GM18519 (cell line): Measurements from ENCODE around the gene CRYBG2.

Experiments
- ATAC-seq: cut with Tn5 transposase; IDR thresholded peaks from one replicate; pipeline ENCODE4 v1.9.1; 2021; ENCODE audit warnings: mild to moderate bottlenecking, moderate library complexity; ENCODE audit not compliant: unreplicated experiment, low FRiP score

The CRYBG2 gene

GRCh38 chr1:26370591-26371382 lies 16.9 kb upstream of the CRYBG2 start:
- no peak for ATAC-seq

DNA sequence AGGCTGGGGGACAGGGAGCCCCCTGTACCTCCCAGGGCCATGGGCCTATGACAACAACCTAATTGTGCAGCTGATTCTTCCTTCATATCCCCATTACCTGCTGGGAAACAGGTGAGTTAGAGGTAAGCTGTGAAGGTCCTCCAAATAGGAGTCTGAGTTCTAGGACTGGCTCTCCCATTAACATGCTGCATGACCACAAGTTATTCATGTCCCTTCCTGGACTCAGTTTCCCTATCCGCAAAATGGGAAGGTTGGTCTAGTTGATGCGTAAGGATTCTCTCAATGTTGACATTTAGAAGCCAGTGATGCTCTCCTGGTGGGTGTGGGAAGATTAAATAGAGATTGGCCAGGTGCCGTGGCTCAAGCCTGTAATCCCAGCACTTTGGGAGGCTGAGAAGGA lies 14.6 kb upstream of the CRYBG2 start:
- no peak for ATAC-seq

- no peak for ATAC-seq
Measured at GRCh38 chr1:26368006-26368405, 14.1 kb upstream of the CRYBG2 start.

- ATAC-seq, result no peak
Measured at GRCh38 chr1:26367441-26367840, 13.5 kb upstream of the CRYBG2 start.

GRCh38 chr1:26364956-26365355 lies 11.0 kb upstream of the CRYBG2 start:
- no peak for ATAC-seq

DNA sequence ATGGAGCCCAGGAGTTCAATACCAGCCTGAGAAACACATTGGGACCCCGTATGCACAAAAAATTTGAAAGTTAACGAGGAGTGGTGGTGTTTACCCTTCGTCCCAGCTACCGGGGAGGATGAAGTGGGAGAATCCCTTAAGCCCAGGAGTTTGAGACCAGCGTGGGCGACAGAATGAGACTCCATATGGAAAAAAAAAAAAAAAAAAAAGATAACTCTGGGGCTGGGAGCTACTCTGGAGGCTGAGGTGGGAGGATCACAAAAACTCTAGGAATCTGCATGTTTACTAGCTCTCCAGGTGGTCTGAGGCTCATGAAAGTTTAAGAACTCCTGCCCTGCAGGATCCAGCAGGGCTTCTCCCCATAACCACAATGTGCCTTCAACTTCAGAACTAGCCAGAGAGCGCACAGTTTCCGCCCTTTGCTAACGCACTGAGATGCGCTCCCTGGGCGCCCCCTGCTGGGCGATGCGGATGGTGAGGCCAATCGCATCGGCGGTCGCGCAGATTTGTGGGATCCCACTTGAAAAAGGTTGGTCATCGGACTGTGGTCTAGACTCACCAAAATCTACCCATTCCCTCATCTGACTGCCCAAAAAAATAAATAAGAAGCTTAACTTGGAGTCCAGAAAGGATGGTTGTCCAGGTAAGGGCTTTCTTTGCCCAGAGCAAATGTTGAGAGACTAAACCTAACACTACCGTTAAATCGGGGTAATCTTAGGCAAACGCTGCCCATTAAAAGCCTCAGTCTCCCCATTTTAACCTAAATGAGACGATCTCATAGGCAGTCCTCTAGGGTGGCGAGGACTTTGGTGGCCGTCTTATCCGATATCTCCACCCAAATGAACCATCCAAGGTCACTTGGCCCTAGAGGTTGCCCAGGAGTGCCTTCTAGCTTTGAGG lies 9.9 kb upstream of the CRYBG2 start:
- ATAC-seq, result no peak

DNA sequence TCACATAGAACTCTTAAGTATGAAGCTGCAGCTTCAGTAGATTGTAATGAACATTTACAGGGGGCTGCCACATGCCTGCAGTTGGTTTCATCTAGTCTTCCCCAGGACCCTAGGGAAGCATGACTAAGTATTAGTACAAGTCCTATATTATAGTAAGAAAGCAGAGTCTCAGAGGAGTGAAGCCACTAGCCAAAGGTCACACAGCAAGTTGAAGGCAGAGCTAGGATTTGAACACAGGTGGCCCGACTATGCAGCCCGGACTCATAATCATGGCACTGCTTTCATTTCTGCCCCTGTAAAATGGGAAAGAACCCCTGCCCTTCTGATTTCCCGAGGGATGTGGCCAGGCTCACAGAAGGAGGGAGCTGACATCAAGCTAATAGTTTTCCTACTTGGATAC lies 8.4 kb upstream of the CRYBG2 start:
- ATAC-seq, result no peak

DNA sequence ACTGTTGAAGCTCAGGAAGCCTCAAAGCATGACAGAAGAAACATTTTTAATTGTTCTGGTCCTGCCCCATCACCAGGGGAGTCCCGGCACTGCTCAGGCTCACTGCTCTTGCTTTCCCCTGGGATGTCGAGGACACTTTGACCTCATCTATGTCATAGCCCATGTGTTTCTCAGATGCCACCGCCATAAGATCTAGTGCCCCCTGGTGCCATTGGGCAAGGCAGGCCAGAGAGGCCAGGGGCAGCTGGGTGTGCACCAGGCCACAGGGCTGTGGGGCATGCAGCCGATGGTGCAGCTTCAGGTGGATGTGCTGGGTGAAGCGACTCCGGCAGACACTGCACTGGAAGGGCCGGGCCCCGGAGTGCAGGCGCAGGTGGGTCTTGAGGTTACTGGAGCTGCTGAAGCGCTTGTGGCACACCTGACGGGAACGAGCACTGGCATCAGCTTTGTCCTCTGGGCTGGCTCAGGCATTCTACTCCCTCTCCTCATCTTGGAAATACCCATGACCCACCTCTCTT lies 7.7 kb upstream of the CRYBG2 start:
- no peak for ATAC-seq

GRCh38 chr1:26360807-26361604 lies 7.1 kb upstream of the CRYBG2 start:
- no peak for ATAC-seq

DNA sequence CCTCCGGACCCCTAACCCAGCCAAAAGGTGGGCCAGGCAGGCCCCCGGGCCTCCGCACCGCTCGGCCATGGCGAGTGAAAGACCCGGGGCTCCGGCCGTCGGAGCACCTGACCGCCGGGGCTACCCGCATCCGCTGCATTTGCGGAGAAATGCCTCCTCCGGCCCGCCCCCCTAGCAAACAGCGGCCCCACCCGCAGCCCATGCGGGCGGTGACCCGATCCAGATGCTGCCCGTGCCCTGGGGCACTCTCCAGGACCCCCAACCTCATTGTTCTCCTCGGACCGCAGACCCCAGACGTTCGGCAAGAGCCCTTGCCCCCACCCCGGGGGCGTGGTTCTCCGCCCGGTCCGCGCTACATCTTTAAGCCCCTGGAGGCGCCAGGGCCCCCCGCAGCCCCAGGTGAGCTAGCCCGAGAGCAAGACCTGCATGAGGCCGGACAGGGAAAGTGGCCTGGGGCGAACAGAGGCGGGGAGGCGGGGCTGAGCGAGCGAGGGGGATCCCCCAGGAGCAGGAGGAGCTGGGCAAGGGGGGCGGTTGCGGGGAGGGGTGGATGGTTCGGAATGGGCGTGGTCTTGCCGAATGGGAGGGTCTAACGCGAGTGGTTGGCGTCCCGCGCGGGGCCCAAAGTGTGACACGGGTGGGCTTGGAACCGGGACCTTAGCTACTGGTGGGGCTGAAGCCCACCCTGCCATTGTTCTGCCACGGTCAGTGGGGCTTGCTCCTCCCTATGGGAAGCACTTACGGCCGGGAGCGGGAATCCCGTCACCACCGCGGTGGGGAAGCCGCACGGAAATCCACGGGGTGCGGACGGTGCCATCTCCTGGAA lies 6.3 kb upstream of the CRYBG2 start:
- no peak for ATAC-seq

DNA sequence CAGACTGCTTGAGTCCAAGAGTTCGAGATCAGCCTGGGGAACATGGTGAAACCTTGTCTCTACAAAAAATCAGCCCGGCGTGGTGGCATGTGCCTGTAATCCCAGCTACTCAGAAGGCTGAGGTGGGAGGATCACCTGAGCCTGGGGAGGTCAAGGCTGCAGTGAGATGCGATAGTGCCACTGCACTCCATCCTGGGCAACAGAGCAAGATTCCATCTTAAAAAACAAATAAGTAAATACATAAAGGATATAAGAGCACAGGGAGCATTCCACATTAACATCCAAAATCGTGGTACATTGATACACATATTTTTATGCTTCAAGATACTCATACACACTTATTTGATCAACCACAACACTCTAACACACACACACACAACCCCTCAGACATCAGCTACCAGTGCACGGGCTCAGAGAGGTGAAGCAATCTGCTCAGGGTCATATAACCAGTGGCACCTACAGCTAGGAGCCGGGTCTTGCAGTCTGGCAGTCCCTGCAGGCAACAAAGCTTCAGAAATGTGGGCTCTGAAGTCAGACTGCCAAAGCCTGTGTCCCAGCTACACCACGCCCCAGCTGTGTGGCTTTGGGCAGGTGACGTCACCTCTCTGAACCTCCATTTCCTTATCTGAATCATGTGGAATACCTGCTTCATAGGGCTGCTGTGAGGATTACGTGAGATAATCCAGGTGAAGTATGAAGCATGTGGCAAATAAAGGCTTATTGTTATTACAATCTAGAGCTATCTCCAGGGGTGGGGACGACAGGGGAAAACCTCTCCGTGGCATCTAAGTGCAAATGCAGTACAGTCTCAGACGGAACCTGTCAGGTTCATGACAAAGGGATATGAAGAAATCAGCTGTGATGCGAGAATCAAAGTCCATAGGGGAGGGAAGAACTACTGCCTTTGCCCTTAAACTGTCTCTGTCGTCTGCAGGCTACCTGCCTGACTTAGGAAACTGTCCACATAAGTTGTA lies 4.8 kb upstream of the CRYBG2 start:
- ATAC-seq, result no peak

- ATAC-seq, result no peak
Measured at GRCh38 chr1:26357121-26357602, 3.2 kb upstream of the CRYBG2 start.

- ATAC-seq, result no peak
Measured at GRCh38 chr1:26356106-26356505, 2.2 kb upstream of the CRYBG2 start.

DNA sequence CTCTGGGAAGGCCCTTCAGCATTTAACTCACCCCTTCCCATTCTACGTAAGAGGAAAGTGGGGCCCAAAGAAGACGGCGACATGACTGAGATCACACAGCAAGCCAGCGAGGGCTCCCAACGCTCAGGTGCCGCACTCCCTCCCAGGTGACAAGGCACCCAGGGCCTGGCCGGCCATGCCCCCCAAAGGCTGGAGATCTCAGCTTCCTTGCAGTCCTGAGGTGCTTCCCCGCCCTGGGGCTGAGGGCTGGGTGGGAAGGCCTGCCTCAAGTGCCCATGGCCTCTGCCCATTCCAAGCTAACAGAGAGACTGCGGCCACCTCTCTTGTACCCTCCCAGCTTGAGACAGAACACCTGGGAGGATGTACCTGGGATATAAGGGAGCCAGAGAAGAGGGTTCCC lies 1.0 kb upstream of the CRYBG2 start:
- ATAC-seq, result no peak

DNA sequence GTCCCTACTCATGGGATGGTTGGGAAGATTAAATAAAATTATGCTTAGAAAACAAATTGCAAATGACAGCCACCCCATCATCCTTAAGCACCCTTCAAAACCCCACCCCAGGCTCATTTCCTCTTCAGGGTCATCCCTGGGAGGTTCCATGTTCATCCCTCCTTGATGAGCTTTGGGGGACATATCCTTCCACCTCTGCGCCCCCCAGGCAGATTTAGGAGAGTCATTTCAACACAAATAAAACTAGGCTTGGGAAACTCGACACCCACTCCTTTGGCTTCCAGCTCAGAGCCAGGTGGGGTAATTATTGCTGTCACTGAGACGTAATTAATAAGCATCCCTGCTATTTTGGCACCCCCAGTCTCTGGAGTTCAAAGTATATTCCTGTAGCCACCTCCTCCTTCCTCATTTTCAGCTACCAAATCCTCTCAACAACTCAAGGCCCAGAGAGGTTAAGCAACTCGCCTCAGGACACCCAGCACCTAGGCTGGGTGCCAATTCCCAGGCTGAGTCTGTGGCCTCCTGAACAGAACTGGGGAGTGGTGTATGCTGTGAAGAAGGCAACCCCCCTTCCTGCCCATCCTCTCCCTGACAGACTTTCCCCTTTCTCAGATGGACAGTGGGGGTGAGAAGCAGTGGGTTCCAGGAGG lies 595 bp downstream of the CRYBG2 start:
- ATAC-seq, result no peak

GRCh38 chr1:26352338-26352679 lies 1.6 kb downstream of the CRYBG2 start:
- ATAC-seq, result no peak

DNA sequence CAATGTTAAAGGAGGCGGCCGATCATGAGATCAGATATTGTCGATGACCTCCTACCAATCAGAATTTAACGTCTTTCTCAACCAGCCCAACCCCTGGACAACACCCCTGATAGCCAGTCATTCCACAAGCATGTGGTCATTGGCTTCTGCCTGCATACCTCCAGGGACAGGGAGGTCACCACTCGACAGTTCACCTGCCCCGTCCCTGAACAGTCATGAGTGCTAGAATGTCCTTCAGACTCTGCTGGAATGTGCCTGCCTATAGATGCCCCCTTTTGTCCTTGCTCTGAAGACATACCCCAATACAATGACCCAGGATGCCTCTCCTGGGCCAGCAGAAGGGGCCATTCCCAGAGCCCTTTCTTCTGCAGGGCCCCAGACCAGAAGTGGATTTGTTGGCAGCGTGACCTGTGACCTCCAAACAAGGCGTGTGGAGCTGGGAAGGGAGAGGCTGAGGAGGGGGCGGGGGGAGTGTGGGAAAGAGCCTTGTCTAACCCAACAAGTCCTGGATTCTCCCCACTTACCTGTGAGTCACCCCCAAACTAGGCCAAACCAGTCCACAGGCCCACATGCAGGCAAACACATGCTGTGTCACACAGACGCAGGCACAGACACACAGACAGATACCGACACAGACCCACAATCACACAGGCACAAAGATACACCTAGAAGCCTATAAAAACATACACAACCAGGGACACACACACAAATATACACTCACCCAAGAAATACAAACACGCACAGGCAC lies 2.2 kb downstream of the CRYBG2 start:
- ATAC-seq, result no peak
